Heart right ventricle (tissue), 16 donors: ENCODE data around the gene ADK. TPM values are rescaled to one million over a fixed set of nuclear protein-coding genes. Genes with fewer than 3 reads are reported as not detected.

Experiments used
- ATAC-seq, 8 donors: fragments of 200-7000 bp; cut with Tn5 transposase; one replicate each; pipeline ENCODE4 v1.9.1; 2020; ENCODE audit warnings: mild to moderate bottlenecking in 8 of 8, moderate library complexity in 8 of 8, moderate number of reproducible peaks in 1 of 8
- DNase-seq, 2 donors: peaks; one replicate each; pipeline ENCODE4 v3.0.0-alpha.2; 2020
- H3K27ac ChIP-seq, 10 donors: fragments of 200-600 bp; sonication (generic) in 2 of 10; one replicate each; pipeline versions ENCODE4 v1.5.0 to v1.8.0; 2020 to 2022; ENCODE audit warnings: mild to moderate bottlenecking in 3 of 10
- H3K27me3 ChIP-seq, 7 donors: fragments of 200-600 bp; one replicate each; pipeline ENCODE4 v1.8.0; 2021 to 2022; ENCODE audit warnings: mild to moderate bottlenecking in 2 of 7
- H3K36me3 ChIP-seq, 9 donors: fragments of 200-600 bp; sonication (generic) in 1 of 9; one replicate each; pipeline versions ENCODE4 v1.5.0 to v1.8.0; 2020 to 2022; ENCODE audit warnings: mild to moderate bottlenecking in 2 of 9
- H3K4me1 ChIP-seq, 9 donors: fragments of 200-600 bp; sonication (generic) in 1 of 9; one replicate each; pipeline versions ENCODE4 v1.5.0 to v1.8.0; 2020 to 2022; ENCODE audit warnings: mild to moderate bottlenecking in 4 of 9
- H3K4me3 ChIP-seq, 10 donors: fragments of 200-600 bp; sonication (generic) in 2 of 10; one replicate each; pipeline versions ENCODE4 v1.5.0 to v1.8.0; 2020 to 2022; ENCODE audit warnings: mild to moderate bottlenecking in 7 of 10, moderate library complexity in 2 of 10
- H3K9me3 ChIP-seq, 11 donors: fragments of 200-600 bp in 10 of 11; sonication (generic) in 2 of 11; one replicate each; pipeline versions ENCODE4 v1.5.0 to v1.8.0; 2013 to 2022; ENCODE audit warnings: mild to moderate bottlenecking in 2 of 11, control low read depth in 1 of 11, moderate library complexity in 1 of 11
- WGBS, 2 donors: extraction: QIAGEN DNeasy Blood & Tissue Kit; methylation state at CpG; one replicate each; pipeline ENCODE4 v1.1.7; 2013; ENCODE audit warnings: inconsistent platforms in 1 of 2; 5-methylcytosine and 5-hydroxymethylcytosine counted together
- intact Hi-C, 10 donors: fragments of 100-400 bp; cut with DNase I; formaldehyde crosslinking; loops; one replicate each; pipeline versions ENCODE4 v1.11.1 to v1.14.2; 2022
- polyA plus RNA-seq, 2 donors: library from polyadenylated mRNA; stranded (reverse); fragments of 200-250 nt; gene quantifications; one replicate each; pipeline ENCODE4 v1.2.3, GENCODE V29; 2013
- total RNA-seq, 10 donors: library from RNA; stranded (reverse); fragmentation: NEBNext Ultra II Directional in 3 of 10; extraction: Animal tissue kit (Norgen Biotek cat#: 25700) in 3 of 10; gene quantifications; one replicate each; pipeline versions ENCODE4 v1.2.1 to v1.2.4, GENCODE V29; 2021 to 2023
- TF ChIP-seq, protein P1 (sequence below), 9 donors: fragments of 200-600 bp; sonication (generic) in 2 of 9; IDR thresholded peaks; one replicate each; pipeline versions ENCODE4 v1.5.0 to v1.8.0; 2021 to 2022; ENCODE audit warnings: antibody characterized with exemption in 9 of 9, mild to moderate bottlenecking in 5 of 9, moderate library complexity in 1 of 9
- donor health status: Arrhythmogenic right ventricular cardiomyopathy.
- donor health status: ischemic (EF 13 %, LVEDD 7.1; RV severe dilation, severe dysfunction).
- donor health status: healthy with polysubstance abuse.
- donor health status: DM: no; HTN: yes; CAD: no.
- donor health status: DM: no; HTN: no; CAD: no.
- donor health status: ischemic (EF 25% LVEDD 6.9; RV normal size, moderate dysfunction).
- donor health status: ischemic (EF 25% LVEDD 5.7; RV mildly dilated, moderate dysfunction).
- donor health status: healthy.
- donor health status: DM: yes; HTN: yes; CAD: no.
- donor health status: Ischemic cardiomyopathy.
- donor health status: ischemic (EF 35%, LVEDD 5.7; RV mildly dilated, moderate dysfunction).
- donor health status: nonischemic (EF 11% LVEDD 7.7; RV severe dilation, severe dysfunction).
- donor health status: DM: yes; HTN: yes; CAD: no.
- donor health status: PGD.
- donor health status: ischemic (EF 29% LVEDD 5.4; RV normal size, mild dysfunction).
- donor health status: nonischemic (EF 23%, LVEDD 6.1; RV moderate dilation, normal function).

ADK gene
- total and polyA plus RNA-seq, 12 donors, result 13.0 to 50.0 (median 39.1) TPM

DNA sequence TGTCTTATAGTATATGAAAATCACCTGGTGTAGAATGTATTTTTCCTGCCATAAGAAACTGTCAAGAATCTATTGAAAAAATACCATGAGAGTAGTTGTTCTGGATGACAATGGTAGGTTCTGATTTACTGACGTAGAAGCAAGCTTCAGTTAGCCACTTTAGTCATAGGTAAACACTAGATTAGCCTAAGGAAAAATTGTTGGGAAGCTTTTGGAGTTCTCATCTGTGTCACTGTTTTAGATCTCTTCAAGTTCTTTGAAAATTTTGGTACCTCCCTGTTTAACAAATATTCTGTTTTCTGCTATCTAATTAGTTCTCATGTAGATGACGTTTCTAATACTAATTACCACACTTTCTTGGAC is 131.8 kb downstream of the ADK start:
- ATAC-seq, result no peak
- no peaks in the 10 kb centered on the region for H3K27me3 ChIP-seq
- no peak for DNase-seq
- H3K36me3 ChIP-seq, result no peaks in the 10 kb centered on the region
- H3K27ac ChIP-seq, result no peak overlapping the region
- H3K4me3 ChIP-seq, result no peak overlapping the region
- WGBS, 2 donors, result 90% methylated on average over 2 of the region's 2 CpGs
- peaks cover 0 to 6% (median 0%) of the 10 kb centered on the region in 9 donors for H3K4me1 ChIP-seq
- TF ChIP-seq, protein P1, sequence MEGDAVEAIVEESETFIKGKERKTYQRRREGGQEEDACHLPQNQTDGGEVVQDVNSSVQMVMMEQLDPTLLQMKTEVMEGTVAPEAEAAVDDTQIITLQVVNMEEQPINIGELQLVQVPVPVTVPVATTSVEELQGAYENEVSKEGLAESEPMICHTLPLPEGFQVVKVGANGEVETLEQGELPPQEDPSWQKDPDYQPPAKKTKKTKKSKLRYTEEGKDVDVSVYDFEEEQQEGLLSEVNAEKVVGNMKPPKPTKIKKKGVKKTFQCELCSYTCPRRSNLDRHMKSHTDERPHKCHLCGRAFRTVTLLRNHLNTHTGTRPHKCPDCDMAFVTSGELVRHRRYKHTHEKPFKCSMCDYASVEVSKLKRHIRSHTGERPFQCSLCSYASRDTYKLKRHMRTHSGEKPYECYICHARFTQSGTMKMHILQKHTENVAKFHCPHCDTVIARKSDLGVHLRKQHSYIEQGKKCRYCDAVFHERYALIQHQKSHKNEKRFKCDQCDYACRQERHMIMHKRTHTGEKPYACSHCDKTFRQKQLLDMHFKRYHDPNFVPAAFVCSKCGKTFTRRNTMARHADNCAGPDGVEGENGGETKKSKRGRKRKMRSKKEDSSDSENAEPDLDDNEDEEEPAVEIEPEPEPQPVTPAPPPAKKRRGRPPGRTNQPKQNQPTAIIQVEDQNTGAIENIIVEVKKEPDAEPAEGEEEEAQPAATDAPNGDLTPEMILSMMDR (IDR thresholded peaks at IDR 0.05), result no peak
- peaks cover 0 to 14% (median 0%) of the 10 kb centered on the region in 11 donors for H3K9me3 ChIP-seq
- intact Hi-C loops, result loop anchor here in 2 of 10 donors (5.0 to 10.0 kb wide), 2 partner anchors 99 to 542 kb away; partner anchors contain the start of gene KAT6B (in 1 of the 2)

- H3K4me3 ChIP-seq, result no peak overlapping the region
- no peak for ATAC-seq
- intact Hi-C loops, result loop anchor here in 1 of 10 donors (10.0 kb wide), 1 partner anchor 536 kb away; the partner anchor contains the start of gene KAT6B
- H3K36me3 ChIP-seq, result no peaks in the 10 kb centered on the region
- no peaks in the 10 kb centered on the region for H3K27me3 ChIP-seq
- peak overlapping the region in 6 of 10 donors; percentile 2 to 77 (median 66) for H3K27ac ChIP-seq
- peaks cover 0 to 14% (median 0%) of the 10 kb centered on the region in 11 donors for H3K9me3 ChIP-seq
- 87 to 89% methylated on average over 3 of the region's 3 CpGs for WGBS, 2 donors
- TF ChIP-seq, protein P1 (IDR thresholded peaks at IDR 0.05), result no peak
- no peak for DNase-seq
- H3K4me1 ChIP-seq, result peaks cover 0 to 32% (median 10%) of the 10 kb centered on the region in 9 donors
Measured at GRCh38 chr10:74289188-74289587, 138.2 kb downstream of the ADK start.

DNA sequence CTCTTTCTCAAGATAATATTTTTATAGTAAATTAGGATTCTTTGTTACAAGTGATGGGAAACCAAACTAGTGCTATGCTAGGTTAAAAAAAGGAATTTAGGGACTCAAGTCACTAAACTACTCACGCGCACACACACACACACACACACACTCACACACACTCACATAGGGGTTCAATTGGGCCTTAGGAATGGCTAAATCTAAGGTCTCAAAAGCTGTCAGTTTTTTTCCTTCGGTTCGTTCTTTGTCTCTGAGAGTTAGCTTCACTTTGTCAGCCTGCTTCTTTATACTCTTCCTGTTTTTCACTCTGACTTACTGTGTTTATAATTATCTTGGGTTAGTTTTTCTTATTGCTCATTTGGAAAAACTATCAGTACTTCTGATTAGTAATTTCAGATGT is 138.9 kb downstream of the ADK start:
- intact Hi-C loops, result loop anchor here in 2 of 10 donors (5.0 to 10.0 kb wide), 2 partner anchors 302 to 535 kb away; partner anchors contain the start of gene KAT6B (in 1 of the 2)
- Histone ChIP-seq H3K36me3 (no peaks in the 10 kb centered on the region), H3K4me3 (peak overlapping the region in 3 of 10 donors; percentile 6 to 10 (median 8)), H3K4me1 (peaks cover 0 to 35% (median 11%) of the 10 kb centered on the region in 9 donors), H3K9me3 (peaks cover 0 to 7% (median 0%) of the 10 kb centered on the region in 11 donors), H3K27me3 (no peaks in the 10 kb centered on the region), H3K27ac (peak overlapping the region; percentile 1 to 77 (median 64))
- DNase-seq, result no peak
- WGBS, 2 donors, result 28 to 38% methylated on average over 4 of the region's 4 CpGs
- ATAC-seq, result peak in 6 of 8 donors; percentile 13 to 49 (median 36)
- TF ChIP-seq, protein P1 (IDR thresholded peaks at IDR 0.05), result no peak

DNA sequence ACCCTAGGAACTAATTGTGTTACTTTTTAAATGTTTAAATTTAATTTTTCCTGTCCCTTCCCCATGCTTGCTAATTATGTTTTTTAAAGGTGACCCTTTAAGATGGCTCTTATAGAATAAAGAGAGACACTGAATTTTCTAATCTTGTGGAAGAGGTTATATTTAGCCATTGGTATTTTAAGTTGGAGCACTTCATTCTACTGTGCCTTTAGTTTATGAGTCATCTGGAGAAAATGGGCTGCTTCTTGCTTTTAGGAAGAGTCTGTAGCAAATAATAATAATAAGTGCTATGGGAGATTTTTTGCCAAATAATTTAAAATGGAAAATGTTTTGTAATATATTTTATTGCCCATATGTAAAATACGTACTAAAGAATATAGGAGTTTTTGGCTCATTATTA is 139.7 kb downstream of the ADK start:
- H3K27ac ChIP-seq, result peak overlapping the region; percentile 1 to 77 (median 65)
- no peak for DNase-seq

More for the DNA sequence above, 139.7 kb downstream of the ADK start:
- WGBS, 2 donors, result 53 to 65% methylated on average over 1 of the region's 1 CpG
- Histone ChIP-seq H3K9me3 (peaks cover 0 to under 1% (median 0%) of the 10 kb centered on the region in 11 donors), H3K27me3 (no peaks in the 10 kb centered on the region), H3K4me1 (peaks cover 0 to 35% (median 11%) of the 10 kb centered on the region in 9 donors), H3K36me3 (no peaks in the 10 kb centered on the region), H3K4me3 (peak overlapping the region in 1 of 10 donors; percentile 8)
- intact Hi-C loops, result loop anchor here in 1 of 10 donors (5.0 kb wide), 1 partner anchor 302 kb away; no protein-coding TSS in a partner anchor
- TF ChIP-seq, protein P1 (IDR thresholded peaks at IDR 0.05), result no peak
- ATAC-seq, result peak; percentile 45 to 83 (median 77)
